Thyroid gland (tissue), 4 donors: ENCODE measurements around the gene TSPAN4. TPM values are rescaled to one million over a fixed set of nuclear protein-coding genes. Genes with fewer than 3 reads are reported as not detected.

Experiments
- DNase-seq, 2 donors: peaks; one replicate each; pipeline ENCODE4 v3.0.0-alpha.2; 2019
- H3K27ac ChIP-seq, 3 donors: fragments of 200-600 bp; sonication (generic); 1 replicate in 2 of 3; 2 replicates in 1 of 3; pipeline ENCODE4 v1.5.1; 2016 to 2019; ENCODE audit warnings: mild to moderate bottlenecking in 1 of 3, moderate library complexity in 1 of 3
- H3K27me3 ChIP-seq: fragments of 200-600 bp; sonication (generic); one replicate; pipeline ENCODE4 v1.5.1; 2019
- H3K36me3 ChIP-seq, 2 donors: fragments of 200-600 bp; sonication (generic); one replicate each; pipeline ENCODE4 v1.5.1; 2016 to 2019
- H3K4me1 ChIP-seq, 2 donors: fragments of 200-600 bp; sonication (generic); one replicate each; pipeline ENCODE4 v1.5.1; 2017 to 2019
- H3K4me3 ChIP-seq, 3 donors: fragments of 200-600 bp; sonication (generic); replicated peaks in 1 of 3; 1 replicate in 2 of 3; 2 replicates in 1 of 3; pipeline ENCODE4 v1.5.1; 2016; ENCODE audit warnings: mild to moderate bottlenecking in 1 of 3
- H3K9me3 ChIP-seq: fragments of 200-600 bp; sonication (generic); one replicate; pipeline ENCODE4 v1.5.1; 2017
- POLR2A ChIP-seq, 2 donors: fragments of 450-650 bp; IDR thresholded peaks; one replicate each; pipeline ENCODE4 v1.6.1; 2017; ENCODE audit warnings: antibody characterized with exemption in 2 of 2, mild to moderate bottlenecking in 2 of 2, moderate library complexity in 1 of 2
- WGBS, 2 donors: methylation state at CpG; one replicate each; pipeline ENCODE4 v1.1.5; 2017; 5-methylcytosine and 5-hydroxymethylcytosine counted together
- intact Hi-C: fragments of 100-400 bp; cut with DNase I; formaldehyde crosslinking; loops from one replicate; pipeline ENCODE4 v1.15.1; 2023
- total RNA-seq, 4 donors: library from RNA; depleted of rRNA; stranded (reverse); fragments of >200 nt; gene quantifications; one replicate each; pipeline ENCODE4 v1.2.3, GENCODE V29; 2016
- TF ChIP-seq, protein P1 (sequence below), 6 experiments: fragments of 200-600 bp in 3 of 6; fragments of 450-650 bp in 3 of 6; sonication (generic) in 3 of 6; IDR thresholded peaks; one replicate each; pipeline ENCODE4 v1.5.1; 2016 to 2019; ENCODE audit warnings: antibody characterized with exemption in 6 of 6, mild to moderate bottlenecking in 2 of 6, inconsistent platforms in 1 of 6, moderate library complexity in 1 of 6

Gene TSPAN4
- total RNA-seq, 4 donors from 2014 or later, result 86.1 to 127 (median 107) TPM

DNA sequence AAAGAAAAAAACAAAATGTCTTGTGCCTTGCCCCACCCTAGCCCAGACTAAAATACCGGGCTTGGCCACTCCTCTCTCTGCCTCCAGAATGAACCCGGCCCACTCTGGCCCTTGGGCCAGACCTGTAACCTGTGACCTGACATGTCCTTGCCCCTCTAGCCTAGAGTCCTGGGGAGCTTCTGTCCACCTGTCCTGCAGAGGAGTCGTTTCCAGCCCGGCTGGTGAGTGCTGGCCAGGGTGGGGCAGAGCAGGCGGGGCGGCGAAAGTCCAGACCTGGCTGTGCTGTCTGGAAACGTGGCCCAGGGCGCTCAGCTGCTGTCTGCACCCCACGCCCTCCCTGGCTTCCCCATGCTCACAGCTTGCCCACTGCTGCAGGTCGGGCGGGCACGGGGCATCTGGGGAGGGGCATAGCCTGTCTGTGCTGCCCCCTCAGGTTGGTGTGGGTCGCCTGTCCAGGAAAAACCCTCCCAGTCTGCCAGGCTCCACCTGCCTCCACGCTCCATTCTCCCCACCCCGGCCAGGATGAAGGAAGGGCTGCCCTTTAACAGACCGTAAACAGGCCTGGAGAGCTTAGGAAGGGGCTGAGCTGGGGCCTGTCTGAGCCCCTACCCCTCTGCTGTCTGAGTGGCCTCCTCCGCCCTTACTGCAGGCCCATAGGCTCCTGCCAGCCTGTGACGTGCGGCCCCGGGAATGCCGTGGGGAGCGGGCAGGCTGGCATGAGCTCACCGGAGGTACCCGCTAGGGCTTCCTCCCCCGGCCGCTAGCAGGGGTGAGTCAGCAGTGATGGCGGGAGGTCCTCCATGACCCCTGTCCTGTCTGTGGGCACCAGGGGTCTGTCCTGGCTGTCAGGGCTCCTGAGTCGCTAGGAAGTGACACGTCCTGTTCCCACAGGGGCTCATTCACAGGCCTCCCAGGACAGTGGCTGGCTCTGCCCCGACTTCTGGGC is 8.0 kb upstream of the TSPAN4 start:
- intact Hi-C loops, result no loop called here
- peak in 1 of 2 donors; percentile 12 for TF ChIP-seq POLR2A (IDR thresholded peaks at IDR 0.05)
- TF ChIP-seq, protein P1, sequence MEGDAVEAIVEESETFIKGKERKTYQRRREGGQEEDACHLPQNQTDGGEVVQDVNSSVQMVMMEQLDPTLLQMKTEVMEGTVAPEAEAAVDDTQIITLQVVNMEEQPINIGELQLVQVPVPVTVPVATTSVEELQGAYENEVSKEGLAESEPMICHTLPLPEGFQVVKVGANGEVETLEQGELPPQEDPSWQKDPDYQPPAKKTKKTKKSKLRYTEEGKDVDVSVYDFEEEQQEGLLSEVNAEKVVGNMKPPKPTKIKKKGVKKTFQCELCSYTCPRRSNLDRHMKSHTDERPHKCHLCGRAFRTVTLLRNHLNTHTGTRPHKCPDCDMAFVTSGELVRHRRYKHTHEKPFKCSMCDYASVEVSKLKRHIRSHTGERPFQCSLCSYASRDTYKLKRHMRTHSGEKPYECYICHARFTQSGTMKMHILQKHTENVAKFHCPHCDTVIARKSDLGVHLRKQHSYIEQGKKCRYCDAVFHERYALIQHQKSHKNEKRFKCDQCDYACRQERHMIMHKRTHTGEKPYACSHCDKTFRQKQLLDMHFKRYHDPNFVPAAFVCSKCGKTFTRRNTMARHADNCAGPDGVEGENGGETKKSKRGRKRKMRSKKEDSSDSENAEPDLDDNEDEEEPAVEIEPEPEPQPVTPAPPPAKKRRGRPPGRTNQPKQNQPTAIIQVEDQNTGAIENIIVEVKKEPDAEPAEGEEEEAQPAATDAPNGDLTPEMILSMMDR (IDR thresholded peaks at IDR 0.05), result no peak
- H3K27me3 ChIP-seq, result no peaks in the 10 kb centered on the region
- peaks cover 30 to 35% of the 10 kb centered on the region in 2 donors for H3K36me3 ChIP-seq
- H3K4me1 ChIP-seq, result peaks cover 39 to 45% of the 10 kb centered on the region in 2 donors
- DNase-seq, result peak; percentile 55 to 82
- WGBS, 2 donors, result 36 to 60% methylated on average over 10 to 15 of the region's 31 CpGs
- H3K9me3 ChIP-seq, result no peaks in the 10 kb centered on the region
- peak overlapping the region; percentile 25 to 66 (median 50) for H3K27ac ChIP-seq
- H3K4me3 ChIP-seq, result peak overlapping the region in 1 of 3 donors; percentile 67

DNA sequence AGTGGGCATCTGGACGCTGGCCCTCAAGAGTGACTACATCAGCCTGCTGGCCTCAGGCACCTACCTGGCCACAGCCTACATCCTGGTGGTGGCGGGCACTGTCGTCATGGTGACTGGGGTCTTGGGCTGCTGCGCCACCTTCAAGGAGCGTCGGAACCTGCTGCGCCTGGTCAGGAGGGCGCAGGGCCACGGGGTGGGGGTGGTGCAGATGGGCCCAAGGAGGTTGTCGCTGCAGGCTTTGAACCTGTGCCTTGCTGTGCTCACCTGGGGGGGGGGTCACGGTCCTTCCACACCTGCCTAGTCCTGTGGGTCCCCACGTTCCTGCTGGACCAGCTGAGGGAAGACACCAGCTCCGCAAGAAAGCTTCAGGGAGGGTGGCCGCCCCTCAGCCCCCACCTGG is 6.4 kb upstream of the TSPAN4 start:
- no peaks in the 10 kb centered on the region for H3K9me3 ChIP-seq
- H3K27ac ChIP-seq, result no peak overlapping the region
- no peak for DNase-seq
- intact Hi-C loops, result no loop called here
- no peak overlapping the region for H3K4me3 ChIP-seq
- TF ChIP-seq POLR2A (IDR thresholded peaks at IDR 0.05), result no peak
- TF ChIP-seq, protein P1 (IDR thresholded peaks at IDR 0.05), result no peak
- no peaks in the 10 kb centered on the region for H3K27me3 ChIP-seq
- H3K4me1 ChIP-seq, result peaks cover 33 to 39% of the 10 kb centered on the region in 2 donors
- H3K36me3 ChIP-seq, result peaks cover 34 to 40% of the 10 kb centered on the region in 2 donors
- WGBS, 2 donors, result 96% methylated on average over 8 of the region's 14 CpGs; no CpG with 5 or more reads in 1 of the 2 donors

DNA sequence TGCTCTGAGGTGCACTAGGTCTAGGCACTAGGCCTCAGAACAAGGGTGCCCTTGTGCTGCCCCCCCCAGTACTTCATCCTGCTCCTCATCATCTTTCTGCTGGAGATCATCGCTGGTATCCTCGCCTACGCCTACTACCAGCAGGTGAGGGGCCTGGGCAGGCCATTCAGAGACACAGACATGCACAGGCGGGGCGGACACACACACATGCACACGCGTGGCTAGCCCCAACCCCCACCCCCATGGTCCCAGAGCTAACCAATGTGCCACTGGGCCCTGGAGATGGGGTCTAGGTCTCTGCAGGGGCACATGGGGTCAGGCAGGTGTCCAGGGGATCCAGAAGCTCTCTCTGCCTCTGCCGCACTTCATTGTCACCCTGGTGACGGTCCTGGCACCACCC is 6.0 kb upstream of the TSPAN4 start:
- DNase-seq, result no peak
- no peaks in the 10 kb centered on the region for H3K27me3 ChIP-seq
- TF ChIP-seq, protein P1 (IDR thresholded peaks at IDR 0.05), result no peak
- no peak for TF ChIP-seq POLR2A (IDR thresholded peaks at IDR 0.05)
- no peak overlapping the region for H3K4me3 ChIP-seq
- intact Hi-C loops, result no loop called here
- H3K4me1 ChIP-seq, result peaks cover 37 to 44% of the 10 kb centered on the region in 2 donors
- peaks cover 34 to 40% of the 10 kb centered on the region in 2 donors for H3K36me3 ChIP-seq
- WGBS, 2 donors, result 80 to 89% methylated on average over 3 to 8 of the region's 9 CpGs
- no peak overlapping the region for H3K27ac ChIP-seq
- H3K9me3 ChIP-seq, result no peaks in the 10 kb centered on the region

DNA sequence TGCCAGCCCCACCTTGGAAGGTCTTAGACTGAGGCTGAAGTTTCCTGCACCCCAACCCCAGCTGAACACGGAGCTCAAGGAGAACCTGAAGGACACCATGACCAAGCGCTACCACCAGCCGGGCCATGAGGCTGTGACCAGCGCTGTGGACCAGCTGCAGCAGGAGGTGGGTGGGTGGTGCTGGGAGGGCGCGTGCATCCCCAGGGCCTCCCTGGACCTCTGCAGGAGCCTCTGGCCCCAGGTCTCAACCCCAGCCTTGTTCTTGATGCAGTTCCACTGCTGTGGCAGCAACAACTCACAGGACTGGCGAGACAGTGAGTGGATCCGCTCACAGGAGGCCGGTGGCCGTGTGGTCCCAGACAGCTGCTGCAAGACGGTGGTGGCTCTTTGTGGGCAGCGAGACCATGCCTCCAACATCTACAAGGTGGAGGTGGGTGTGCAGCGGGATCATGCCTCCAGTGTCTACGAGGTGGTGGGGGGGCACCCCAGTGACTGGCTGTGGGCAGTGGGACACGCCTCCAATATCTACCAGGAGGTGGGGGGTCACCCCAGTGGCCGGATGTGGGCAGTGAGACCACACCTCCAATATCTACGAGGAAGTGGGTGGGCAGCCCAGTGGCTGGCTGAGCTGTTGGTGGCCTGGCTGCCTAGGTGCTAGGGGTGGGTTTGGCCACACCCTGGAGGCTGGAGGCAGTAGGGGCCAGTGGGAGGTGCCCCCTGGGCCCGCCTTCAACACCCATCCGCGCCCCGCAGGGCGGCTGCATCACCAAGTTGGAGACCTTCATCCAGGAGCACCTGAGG is 5.3 kb upstream of the TSPAN4 start:
- Histone ChIP-seq H3K27me3 (no peaks in the 10 kb centered on the region), H3K36me3 (peaks cover 34 to 40% of the 10 kb centered on the region in 2 donors), H3K4me3 (no peak overlapping the region), H3K4me1 (peaks cover 32 to 38% of the 10 kb centered on the region in 2 donors), H3K9me3 (no peaks in the 10 kb centered on the region), H3K27ac (no peak overlapping the region)
- intact Hi-C loops, result no loop called here
- WGBS, 2 donors, result 92 to 94% methylated on average over 11 to 16 of the region's 22 CpGs
- DNase-seq, result no peak
- TF ChIP-seq POLR2A (IDR thresholded peaks at IDR 0.05), result no peak
- TF ChIP-seq, protein P1 (IDR thresholded peaks at IDR 0.05), result no peak
